HG02981 (cell line): ENCODE measurements around the gene LAIR1.
"Not testable (repeated sequence)": the region's sequence is repeated elsewhere in the genome, so short reads cannot be mapped to it uniquely, and the experiment has no call there.

Experiments
- ATAC-seq: cut with Tn5 transposase; IDR thresholded peaks from one replicate; pipeline ENCODE4 v1.9.1; 2021; ENCODE audit warnings: mild to moderate bottlenecking, moderate library complexity; ENCODE audit not compliant: unreplicated experiment

LAIR1 gene, protein sequence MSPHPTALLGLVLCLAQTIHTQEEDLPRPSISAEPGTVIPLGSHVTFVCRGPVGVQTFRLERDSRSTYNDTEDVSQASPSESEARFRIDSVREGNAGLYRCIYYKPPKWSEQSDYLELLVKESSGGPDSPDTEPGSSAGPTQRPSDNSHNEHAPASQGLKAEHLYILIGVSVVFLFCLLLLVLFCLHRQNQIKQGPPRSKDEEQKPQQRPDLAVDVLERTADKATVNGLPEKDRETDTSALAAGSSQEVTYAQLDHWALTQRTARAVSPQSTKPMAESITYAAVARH

DNA sequence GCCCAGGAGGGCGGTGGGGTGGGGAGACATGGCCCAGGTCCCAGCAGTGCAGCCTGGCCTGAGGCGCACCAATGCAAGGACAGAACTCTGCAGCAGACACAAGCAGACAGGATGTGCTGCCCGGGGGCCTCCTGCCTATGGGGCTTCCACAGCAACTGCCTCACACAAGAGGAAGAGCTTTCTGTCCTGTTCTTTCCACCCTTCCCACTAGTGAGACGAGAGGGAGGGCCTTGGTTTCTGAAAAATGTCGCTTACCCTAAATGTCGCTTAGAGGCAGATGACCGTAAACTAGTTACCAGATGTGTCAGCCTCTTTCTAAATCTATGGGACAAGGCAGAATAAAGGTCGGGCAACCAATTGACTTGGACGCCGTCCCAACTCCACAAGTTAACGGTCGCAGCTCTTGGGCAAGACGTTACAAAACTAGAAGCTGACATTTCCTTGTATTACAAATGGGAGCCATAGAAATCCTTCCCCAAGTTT, at the start of gene LAIR1:
TSS of gene LAIR1 (minus strand) at position 157 of the 483 bp plus-strand sequence. CDS start at position 30, 127 bp downstream.
- ATAC-seq = no peak

DNA sequence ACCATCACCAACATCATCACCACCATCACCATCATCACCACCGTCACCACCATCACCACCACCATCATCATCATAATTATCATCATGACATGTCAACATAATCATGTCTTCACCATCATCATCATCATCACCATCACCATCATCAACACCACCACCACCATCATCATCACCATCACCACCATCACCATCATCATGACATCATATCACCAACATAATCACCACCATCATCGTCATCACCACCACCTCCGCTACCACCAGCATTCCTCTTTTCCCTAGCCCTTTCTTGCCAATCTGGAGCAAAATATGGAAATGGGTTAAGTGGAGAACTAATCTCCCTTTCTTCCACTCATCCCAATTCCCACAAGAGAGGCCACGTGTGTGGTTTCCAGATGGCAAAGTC, 49.4 kb upstream of the LAIR1 start:
- no peak for ATAC-seq

DNA sequence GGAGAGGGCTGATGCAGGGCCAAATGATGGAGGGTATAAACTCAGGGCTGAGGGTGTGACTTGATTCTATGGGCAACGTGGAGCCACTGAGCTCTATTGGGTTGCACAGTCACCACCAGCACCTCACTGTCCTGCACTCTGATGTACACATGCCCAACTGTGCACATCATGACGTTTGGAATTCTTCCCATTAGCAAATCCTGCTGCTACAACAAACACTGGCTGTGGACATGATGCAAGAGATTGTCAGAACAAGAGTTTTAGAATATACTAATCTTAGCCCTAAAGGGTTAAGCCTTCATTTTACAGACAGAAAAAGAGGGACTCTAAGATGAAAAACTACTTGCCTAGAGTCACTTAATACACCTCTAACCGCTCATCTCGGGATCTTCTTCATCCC, 48.1 kb upstream of the LAIR1 start:
- no peak for ATAC-seq

DNA sequence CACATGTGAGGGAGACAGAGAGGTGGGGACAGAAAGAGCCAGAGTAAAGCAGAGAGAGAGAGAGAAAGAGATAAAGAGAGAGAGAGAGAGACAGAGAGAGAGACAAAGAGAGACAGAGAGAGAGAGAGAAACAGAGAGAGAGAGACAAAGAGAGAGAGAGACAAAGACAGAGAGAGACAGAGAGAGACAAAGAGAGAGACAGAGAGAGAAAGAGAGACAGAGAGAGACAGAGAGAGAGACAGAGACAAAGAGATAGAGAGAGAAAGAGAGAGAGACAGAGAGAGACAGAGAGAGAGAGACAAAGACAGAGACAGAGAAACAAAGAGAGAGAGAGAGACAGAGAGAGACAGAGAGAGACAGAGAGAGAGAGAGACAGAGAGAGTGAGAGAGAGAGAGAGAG, 46.3 kb upstream of the LAIR1 start:
- no peak for ATAC-seq

DNA sequence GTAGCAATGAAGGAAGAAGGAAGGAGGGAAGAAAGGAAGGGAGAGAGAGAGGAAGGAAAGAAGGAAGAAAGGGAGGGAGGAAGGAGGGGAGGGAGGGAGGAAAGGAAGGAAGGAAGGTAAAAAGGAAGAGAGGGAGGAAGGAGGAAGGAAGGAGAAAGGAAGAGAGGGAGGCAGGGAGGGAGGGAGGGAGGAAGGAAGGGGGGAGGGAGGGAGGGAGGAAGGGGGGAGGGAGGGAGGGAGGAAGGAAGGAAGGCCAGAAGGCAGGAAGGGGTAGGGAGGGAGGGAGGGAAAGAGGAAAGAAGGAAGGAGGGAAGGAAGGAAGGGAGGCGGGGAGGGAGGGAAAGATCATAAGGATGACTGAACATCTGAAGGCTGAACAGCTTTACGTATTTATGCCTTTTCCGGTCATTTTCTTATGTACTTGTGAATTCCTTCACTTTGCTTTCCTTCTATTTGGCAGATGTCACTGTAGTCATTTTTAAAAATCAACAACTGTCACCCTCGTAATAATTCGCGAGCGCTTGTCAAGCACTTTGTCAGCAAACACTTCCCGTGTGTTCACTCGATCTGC, 43.8 kb upstream of the LAIR1 start:
- no peak for ATAC-seq

DNA sequence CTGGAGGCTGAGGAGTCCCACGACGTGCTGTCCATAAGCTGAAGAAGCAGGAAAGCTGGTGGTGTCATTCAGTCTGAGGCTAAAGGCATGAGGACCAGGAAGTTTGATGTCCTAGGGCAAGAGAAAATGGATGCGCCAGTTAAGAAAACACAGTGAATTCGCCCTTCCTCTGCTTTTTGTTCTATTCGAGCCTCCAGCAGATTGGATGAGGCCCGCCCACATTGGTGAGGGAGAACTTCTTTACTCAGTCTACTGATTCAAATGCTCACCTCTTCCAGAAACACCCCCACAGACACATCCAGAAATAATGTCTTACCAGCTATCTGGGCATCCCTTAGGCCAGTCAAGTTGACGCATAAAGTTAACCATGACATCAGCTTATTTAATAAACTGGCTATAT, 43.0 kb upstream of the LAIR1 start:
- ATAC-seq = no peak

DNA sequence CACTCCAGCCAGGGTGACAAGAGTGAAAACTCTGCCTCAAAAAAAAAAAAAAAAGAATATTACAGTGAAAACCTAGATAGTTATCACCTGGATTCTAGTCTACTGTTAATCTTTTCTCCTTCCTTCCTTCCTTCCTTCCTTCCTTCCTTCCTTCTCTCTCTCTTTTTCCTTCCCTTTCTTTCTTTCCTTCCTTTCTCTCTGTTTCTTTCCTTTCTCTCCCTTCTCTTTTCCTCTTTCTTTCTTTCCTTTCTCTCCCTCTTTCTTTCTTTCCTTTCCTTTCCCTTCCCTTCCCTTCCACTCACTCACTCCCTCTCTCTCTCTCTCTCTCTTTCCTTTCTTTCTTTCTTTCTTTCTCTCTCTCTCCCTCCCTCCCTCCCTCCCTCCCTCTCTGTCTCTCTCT, 40.9 kb upstream of the LAIR1 start:
- ATAC-seq = no peak

DNA sequence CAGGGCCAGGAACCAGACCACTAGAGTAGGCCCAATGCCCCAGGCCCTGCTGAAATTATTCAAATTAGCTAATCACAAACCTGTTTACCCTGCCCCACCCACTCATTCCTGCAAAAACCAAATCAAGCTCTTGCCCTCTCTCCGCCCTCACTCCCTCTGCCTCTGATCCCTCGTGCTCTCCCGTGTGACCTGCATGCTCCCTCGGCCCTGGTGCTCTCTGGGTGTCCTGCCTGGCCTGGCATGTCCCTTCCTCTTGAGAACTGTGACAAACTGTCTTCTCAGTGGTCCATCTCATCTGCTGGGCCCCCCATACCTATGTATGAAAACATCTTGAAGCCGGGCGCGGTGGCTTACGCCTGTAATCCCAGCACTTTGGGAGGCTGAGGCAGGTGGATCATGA, 38.3 kb upstream of the LAIR1 start:
- ATAC-seq = no peak

DNA sequence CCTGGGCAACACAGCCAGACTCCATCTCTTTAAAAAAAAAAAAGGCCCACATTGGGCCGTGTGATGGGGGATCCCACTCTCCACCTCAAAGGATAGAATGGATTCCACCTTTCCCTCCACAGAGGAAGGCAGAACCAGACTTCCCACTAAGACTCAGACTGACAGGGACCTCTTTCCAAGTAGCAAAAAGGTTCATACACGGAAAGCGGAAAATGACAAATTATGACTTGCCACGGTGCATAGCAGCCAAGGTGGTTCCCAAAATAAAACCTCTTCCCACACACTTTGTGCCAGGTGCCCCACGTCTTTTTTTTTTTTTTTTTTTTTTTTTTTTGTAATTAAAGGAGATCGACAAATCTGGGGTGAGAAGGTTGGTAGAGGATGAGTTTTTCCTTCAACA, 36.2 kb upstream of the LAIR1 start:
- no peak for ATAC-seq

DNA sequence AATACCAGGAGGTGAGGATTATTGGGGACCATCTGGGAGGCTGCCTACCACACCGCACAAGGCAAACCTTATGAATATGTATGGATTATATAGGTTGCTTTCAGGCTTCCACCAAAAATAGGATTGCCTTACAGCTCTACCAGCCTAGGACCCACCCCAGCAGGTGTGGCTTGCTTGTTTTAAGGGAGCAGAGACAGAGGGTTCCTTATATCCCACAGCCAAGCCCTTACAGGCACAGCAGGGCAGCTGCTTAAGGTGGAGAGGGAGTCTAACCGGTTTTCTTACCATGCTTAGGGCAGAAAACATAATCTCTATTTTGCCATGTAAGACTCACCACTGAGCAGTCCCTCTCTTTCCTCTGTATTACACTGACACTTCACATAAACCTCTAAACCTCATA, 34.5 kb upstream of the LAIR1 start:
- no peak for ATAC-seq

DNA sequence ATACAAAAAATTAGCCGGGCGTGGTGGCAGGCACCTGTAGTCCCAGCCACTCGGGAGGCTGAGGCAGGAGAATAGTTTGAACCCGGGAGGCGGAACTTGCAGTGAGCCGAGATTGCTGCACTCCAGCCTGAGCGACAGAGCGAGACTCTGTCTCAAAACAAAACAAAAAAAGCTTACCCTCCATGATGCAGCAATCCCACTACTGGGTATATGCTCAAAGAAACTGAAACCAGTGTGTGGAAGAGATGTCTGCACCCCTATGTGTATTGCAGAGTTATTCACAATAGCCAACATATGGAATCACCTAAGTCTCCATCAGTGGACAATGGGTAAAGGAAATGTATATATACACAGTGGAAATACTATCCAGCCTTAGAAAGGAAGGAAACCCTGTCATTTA, 31.0 kb upstream of the LAIR1 start:
- ATAC-seq = no peak

DNA sequence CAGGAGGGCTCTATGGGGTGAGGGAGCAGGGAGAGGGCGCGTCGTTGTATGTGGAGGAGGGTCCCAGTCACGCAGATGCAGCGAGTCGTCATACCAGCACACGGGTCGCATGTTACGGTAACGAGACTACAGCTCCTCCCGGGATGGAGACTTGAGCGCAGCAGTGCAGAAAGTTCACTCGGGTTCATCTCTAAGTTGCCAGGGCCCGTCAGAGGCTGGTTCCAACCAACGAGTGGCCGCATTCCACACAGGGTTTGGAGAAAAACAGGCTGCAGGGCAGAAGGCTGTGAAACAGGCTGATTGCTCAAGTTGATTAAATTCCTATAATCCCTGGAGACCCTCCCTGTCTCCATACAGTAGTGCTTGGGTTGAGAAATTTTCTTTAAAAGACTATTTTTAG, 28.6 kb upstream of the LAIR1 start:
- no peak for ATAC-seq

DNA sequence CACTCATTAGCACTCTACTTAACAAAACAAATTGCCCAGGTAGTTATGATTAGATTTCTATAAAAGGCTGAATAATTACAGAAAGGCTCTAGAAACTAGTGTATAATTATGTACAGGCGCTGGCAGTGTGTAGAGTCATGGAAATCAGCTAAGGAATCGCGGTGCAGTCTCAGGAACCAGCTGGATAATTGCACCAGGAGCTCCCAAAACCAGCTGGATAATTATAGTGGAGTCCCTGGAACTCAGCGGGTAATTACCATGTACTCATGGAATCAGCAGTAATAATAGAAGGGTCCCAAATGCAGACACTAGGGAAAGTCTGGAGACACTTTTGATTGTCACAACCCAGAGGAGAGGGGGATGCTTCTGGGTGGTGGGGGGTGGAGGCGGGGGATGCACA, 27.4 kb upstream of the LAIR1 start:
- ATAC-seq = no peak

DNA sequence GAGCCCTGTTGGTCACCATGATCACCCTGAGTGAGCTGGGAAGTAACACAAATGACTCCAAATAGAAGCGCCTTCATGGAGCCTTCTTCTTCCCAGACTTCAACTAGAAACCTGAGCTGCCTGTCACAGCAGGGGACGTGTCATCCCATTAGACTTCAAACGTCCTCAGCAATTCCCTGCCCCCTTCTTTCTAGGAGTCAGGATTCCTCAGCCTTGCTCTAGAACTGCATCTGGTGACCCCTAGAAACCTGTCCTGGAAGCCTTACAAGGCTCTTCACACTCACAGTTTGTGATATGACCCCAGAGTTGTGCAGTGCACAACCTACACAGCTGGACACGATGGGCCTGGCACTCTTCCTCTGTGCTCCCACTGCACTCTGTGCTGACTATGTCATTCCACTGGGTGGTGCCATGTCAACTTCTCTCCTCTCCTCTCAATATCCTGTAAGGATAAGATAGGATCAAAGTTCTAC, 26.9 kb upstream of the LAIR1 start:
- ATAC-seq = no peak

DNA sequence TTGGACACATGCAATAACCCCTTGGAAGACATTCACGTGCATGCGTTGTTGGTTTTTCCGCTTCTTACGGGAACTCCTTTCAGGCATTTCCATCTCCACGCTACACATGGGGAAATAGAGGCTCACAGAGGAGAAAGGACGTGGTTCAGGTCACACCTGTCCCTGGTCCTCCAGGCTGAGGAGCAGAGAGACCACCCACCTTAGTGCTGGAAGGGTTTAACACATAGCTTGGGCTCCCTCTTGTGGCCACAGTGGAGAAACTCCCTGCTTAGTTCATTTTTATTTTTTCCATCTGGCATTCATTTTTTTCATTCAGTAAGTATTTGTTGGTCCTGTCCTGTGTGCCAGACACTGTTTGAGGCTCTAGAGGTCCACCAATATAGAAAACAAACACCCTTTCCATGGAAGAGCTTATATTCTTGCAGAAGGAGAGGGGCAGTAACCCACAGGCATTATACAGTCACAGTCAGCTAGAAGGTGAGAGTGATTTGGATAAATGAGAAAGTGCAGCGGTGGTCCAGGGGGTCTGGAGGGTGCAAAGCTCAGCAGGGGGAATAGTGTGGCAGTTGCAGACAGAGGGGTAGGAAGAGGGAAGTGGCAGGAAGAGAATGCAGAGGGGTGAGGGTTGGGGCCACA, 26.3 kb upstream of the LAIR1 start:
- no peak for ATAC-seq

DNA sequence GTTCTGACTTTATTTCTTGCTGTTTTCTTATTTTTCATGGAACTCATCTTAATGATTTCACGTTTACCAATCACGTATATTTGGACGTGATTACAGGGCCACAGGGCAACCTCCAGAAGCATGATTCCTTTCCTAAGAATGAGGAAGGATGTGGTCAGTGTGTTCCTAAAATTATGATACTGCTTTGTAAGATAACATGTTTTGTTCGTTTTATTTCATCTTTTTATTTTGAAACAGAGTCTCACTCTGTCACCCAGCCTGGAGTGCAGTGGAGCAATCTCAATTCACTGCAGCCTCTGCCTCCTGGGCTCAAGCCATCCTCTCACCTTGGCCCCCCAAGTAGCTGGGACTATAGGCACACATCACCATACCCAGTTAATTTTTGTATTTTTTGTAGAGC, 24.8 kb upstream of the LAIR1 start:
- ATAC-seq = no peak

DNA sequence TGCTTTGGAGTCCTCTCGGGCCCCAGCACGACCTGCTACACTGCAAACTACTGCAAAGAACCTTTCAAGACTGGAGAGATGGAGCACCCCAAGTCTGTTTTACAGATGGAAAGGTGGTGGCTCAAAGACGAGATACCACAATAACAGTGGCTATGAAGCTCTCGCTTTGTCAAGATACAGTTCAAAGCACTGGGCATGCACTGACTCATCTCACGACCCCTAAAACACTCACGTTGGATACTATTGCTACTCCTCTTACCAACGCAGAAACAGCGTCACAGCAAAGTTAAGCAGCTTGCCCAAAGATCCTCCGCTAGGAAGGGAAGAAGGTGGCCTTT, 24.0 kb upstream of the LAIR1 start:
- no peak for ATAC-seq

DNA sequence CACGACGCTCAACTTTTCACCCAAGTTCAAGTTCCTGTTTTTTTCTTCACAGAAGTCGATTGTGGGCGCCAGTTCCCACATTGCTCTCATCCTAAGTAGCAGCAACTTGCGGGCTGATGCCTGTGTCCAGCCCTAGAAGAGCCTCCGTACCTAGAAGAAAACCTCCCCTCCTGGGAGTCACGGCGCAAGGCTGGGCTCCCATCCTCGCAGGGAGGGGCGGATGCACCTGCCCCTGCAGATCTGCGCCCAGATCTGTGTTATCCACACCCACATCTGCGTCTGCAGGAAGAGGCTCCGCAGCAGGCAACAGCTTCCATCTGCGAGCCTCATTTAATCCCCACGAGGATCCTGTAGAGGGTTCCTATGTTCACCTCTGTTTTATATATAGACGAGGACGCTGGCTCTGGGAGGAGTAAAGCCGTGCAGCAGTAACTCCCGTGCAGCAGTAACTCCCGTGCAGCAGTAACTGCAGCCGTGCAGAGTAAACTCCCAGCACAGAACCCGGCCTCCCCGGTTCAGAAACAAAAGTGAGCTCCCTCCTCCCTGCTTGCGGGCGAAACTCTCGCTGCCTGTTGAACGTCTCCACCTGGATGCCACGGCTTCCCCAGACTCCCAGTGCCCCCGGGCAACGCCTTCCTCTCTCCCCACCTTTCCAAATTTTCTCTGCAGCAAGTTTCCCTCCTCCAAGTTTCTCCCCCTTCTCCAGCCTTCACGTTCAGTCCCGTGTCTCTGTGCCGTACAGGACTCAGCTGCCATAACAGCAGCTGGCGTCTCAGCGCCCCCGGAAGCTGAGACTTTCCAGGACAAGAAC, 23.5 kb upstream of the LAIR1 start:
- ATAC-seq = no peak

DNA sequence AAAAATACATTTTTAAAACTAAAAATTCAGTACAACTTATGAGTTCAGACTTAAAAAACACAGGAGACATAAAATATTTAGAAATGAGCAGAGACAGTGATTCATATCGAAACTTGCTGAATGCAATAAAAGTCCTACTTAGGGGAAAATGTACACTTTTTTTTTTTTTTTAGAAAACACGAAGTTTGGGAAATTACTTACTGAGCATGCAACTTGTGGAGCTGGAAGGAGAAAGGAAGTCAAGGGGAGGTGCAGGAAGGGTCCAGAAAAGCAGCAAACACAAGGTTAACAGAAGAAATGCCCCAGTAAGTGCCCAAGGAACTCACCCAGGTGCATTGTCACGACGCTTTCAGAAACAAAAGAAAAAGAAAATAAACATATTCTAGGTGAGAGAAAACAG, 18.6 kb upstream of the LAIR1 start:
- ATAC-seq = no peak

DNA sequence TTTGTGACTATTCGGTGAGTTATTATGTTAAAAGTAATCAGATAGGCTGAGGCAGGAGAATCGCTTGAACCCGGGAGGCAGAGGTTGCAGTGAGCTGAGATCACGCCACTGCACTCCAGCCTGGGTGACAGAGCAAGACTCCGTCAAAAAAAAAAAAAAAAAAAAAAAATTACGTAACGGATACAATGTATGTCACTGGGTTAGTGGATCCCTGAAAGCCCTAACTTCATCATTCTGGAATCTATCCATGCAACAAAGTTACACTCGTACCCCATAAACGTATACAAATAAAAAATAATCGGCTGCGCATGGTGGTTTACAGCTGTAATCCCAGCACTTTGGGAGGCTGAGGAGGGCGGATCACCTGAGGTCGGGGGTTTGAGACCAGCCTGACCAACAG, 17.3 kb upstream of the LAIR1 start:
- ATAC-seq = not testable (repeated sequence)

DNA sequence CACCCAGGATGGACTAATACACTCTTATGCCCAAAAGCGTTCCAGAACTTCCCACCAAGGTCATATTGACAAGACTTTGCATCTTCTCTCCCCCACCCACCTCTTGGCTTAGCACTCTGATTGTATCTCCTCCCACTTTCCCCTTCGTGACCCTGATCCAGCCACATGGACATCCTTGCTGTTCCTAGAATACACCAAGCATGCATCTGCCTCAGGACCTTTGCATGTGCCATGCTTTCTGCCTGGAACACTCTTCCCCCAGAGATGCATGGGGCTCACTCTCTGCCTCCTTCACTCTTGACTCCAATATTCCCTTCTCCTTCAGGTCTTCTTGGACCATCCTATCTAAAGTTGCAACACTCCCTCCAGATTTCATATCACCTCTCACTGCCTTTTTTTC, 16.2 kb upstream of the LAIR1 start:
- no peak for ATAC-seq
